ENCODE data around the gene ZNF215.
"Not testable (repeated sequence)": the region's sequence is repeated elsewhere in the genome, so short reads cannot be mapped to it uniquely, and the experiment has no call there.

ZNF215 gene

DNA sequence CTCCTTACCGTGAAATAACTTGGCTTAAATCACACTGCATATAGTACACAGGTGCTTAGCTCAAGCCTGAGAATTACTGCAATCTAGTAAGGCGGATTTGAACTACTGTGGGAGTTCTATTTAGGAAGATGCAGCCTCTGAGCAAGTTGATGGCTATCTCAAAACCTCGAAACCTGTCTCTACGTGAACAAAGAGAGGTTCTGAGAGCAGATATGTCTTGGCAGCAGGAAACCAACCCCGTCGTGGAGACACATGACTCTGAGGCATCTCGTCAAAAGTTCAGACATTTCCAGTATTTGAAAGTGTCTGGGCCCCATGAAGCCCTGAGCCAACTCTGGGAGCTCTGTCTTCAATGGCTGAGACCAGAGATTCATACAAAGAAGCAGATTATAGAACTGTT, 5.9 kb downstream of the ZNF215 start:
- no peak for DNase-seq (ENCODE audit: low read depth, low spot score)

DNA sequence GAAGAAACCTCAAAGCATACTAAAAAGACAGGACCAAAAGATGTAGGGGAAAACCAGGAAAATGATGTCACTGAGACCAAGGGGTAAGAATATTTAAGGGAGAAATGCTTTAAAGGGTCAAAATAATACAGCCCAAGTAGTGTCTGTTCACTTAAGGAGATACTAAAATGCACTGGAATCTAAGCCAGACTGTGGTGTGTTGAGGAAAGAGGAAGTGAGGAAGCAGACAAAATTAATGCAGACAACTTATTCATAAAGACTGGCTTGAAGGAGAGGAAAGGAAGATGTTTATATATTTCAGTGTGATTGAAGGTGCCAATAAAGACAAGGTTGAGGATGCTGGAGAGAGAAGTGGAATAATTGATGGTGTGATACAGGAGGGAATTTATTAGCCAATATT, 15.7 kb downstream of the ZNF215 start:
- DNase-seq (ENCODE audit: low read depth, low spot score), result no peak

DNA sequence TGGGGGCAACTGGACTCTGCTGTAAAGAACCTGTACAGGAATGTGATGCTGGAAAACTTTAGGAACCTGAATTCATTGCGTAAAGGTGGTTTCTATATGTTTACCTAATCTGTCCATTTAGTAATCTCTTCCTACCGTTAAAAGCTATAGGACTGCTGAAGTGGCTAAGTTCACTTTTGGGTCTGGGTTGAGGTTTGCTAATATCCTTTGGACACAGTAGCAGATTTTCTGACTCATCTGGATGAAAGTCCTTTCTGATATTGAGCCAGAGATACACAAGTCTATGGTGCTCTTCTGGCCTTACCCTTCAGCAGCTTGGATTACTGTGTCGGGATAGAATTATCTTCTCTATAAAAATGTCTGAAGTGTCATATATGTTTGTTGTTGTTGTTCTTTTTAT, 16.9 kb downstream of the ZNF215 start:
- no peak for DNase-seq (ENCODE audit: low read depth, low spot score)

DNA sequence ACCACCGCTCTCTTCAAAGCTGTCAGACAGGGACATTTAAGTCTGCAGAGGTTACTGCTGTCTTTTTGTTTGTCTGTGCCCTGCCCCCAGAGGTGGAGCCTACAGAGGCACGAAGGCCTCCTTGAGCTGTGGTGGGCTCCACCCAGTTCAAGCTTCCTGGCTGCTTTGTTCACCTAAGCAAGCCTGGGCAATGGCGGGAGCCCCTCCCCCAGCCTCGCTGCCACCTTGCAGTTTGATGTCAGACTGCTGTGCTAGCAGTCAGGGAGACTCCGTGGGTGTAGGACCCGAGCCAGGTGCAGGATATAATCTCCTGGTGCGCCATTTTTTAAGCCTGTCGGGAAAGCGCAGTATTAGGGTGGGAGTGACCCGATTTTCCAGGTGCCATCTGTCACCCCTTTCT, 28.0 kb downstream of the ZNF215 start:
- not testable (repeated sequence) for DNase-seq (ENCODE audit: low read depth, low spot score)

DNA sequence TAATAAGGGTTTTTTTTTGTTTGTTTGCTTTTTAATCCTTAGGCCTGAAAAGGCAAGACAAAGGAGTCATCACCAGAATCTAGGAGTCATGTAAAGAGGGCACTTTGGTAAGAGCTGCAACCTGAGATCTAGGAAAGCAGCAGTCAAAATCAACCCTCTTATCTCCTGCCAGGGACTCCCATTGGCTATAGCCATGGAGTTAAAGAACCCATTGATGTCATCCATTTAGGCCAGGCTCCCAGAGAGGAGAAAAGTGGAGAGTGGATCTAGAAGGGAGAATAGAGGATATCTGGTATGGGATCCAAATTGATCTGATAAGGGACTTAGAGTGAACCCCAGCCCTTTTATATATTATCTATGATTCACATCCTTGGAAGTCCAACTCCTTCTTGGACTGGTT, 35.9 kb downstream of the ZNF215 start:
- no peak for DNase-seq (ENCODE audit: low read depth, low spot score)

DNA sequence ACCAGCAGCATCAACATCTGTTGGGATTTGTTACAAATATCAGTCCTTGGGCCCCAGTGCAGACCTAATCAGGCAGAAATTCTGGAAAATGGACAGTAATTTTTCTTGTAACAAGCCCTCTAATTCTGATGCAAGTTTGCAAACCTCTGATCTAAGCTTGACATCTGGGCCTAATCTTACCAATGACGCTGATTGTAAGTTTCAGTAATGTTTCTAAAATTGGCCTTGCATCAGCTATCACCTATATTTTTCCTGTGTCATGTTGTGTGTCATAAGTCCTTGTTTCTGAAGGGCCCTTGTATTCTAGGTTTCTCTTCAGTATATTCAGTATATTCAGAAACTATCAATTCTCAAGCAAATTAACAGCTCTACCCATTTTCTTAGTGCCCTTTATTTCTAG, 36.4 kb downstream of the ZNF215 start:
- no peak for DNase-seq (ENCODE audit: low read depth, low spot score)

DNA sequence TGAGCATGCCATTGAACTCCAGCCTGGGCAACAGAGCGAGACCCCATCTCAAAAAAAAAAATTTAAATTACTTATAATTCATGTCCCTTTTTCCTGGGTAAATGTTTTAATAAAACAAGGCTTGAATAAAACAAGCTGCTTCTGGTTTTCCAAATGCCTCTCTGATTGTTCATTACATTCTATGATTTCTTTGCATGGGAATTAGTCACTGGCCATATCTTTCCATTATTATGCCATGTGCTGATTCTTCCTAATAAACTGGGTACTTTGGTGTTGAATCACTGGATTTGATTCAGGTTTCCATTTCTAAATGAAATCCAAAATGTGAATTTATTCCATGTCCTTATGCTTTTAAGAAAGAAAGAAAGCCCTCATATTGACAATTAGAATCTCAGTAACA, 42.6 kb downstream of the ZNF215 start:
- DNase-seq (ENCODE audit: low read depth, low spot score), result no peak

DNA sequence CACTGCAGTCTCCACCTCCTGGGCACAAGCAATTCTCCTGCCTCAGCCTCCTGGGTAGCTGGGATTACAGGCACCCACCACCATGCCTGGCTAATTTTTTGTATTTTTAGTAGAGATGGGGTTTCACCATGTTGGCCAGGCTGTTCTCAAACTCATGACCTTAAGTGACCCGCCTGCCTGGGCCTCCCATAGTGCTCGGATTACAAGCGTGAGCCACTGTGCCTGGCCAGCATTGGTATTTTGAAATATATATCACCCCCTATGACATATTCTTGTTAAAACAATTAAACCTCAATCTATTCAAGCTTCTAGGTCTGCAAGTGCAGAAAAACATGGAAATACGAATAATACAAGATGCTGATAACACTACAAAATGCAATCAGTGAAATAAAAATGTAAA, 43.6 kb downstream of the ZNF215 start:
- DNase-seq (ENCODE audit: low read depth, low spot score), result not testable (repeated sequence)

DNA sequence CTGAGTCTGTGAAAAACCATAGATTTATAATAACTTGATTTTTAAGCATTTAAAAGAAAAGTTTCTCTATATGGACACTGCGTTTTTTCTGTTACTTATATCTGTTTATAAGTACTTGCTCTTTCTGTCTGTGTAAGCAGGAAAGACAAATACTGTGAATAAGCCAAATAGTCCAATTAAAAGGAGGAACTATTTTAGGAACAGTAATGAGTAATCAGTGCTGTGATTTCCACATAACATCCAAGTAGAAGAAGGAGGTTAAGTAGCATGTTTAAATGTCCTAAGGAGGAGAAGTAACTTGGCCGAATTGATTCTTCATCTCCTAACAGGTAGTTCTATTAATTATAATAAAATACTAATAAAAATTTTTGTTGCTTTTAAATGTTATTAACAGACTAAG, 53.1 kb downstream of the ZNF215 start:
- DNase-seq (ENCODE audit: low read depth, low spot score), result no peak

DNA sequence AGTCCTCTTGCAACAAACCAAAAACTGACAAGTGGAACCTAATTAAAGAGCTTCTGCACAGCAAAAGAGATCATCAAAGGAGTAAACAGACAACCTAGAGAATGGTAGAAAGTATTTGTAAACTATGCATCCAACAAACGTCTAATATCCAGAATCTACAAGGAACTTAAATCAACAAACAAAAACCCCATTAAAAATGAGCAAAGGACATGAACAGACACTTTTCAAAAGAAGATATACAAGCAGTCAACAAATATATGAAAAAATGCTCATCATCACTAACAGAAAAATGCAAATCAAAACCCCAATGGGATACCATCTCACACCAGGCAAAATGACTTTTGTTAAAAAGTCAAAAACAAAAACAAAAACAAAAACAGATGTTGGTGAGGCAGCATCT, 60.3 kb downstream of the ZNF215 start:
- DNase-seq (ENCODE audit: low read depth, low spot score), result no peak

DNA sequence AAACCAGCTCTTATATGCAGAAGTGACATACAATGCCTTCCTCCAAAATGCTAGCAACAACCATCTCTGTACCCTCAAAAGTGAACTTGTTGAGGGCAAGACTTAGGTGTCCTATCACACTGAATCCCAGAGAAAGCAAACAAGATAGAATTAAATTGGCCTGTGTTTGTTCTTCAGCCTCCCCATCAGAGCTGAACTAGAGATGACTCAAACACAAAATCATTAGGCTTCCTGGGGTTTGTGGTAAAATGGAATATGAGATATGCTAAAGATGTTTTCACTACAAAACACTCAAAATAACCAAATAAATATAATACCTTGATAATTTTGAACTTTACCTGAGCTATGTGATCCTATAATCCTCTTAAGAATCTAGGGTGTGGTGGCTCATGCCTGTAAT, 62.3 kb downstream of the ZNF215 start:
- no peak for DNase-seq (ENCODE audit: low read depth, low spot score)

DNA sequence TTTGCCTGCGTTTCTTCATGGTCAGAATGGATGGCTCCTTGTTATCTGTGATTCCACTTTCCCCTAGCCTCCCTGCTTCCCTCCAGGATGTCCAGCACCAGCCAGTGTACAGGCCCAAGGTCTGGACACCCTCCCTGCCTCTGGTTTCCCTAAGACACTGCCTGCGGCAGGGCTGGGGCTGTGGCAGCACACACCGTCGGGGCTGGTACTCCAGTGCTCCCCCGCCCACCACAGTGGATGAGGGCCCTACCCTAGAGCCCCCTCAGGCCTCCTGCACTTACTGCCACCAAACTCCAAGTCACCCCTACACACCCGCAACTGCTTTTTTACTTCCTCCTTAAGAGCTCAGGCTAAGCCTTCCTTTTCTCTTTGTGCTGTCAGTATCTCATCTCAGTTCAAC, 65.0 kb downstream of the ZNF215 start:
- DNase-seq (ENCODE audit: low read depth, low spot score), result no peak

DNA sequence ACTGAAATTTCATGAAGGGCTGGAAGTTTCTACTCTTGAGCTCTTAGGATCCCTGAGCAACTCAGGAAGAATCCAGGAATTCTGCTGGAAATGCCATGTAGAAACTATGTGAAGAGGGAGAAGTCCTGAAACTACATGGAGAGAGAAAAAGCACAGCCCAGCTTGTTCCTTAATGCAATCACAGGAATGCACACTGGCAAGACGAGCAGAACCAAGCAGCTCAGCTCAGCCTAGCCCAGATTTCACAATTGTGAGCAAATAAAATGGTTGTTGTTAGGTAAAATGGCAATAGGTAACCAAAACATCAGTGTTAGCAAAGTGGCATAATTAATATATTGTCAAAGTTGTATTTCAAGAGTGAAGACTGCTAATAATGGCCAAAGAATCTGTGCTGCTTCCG, 65.8 kb downstream of the ZNF215 start:
- no peak for DNase-seq (ENCODE audit: low read depth, low spot score)

DNA sequence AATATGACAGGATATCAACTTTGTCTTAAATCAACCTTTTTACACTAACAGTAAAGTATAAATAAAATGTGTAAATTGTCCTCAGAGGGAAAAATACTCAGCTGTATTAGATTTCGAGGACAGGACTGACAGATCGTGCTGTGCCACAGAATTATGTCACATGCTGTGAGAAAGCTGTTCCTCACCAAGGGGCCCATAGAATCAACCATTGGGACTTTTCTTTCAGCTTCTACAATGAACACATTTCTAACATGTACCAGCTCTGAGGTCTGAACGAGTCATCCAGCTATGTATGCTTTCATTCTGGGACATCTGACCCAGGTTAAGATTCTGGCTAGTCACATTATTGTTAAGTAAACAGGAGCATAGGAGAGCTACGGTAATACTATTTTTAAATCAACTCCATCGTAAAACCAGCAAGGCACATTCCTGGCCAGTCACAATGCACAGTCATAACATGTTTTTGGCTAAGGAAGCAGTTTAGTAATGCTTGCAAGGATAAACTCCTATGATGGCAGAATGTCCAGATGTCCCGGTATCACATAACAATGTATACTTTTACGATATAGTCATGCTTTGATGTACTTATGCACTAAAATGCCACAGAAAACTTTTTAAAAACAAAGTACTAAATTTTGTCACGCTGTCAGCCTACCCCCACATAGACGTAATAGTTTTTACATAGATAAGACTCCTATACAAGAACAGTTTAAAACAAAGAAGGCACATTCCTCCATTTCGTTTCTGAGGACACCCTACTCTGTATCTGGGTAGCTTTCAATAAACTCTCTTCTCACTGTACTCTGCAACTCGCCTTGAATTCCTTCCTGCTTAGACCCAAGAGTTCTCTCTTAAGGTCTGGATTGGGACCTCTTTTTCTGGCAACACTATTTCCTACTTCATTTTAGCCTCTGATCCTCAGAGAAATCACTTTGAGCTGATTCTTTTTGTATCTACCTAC, 66.5 kb downstream of the ZNF215 start:
- no peak for DNase-seq (ENCODE audit: low read depth, low spot score)

DNA sequence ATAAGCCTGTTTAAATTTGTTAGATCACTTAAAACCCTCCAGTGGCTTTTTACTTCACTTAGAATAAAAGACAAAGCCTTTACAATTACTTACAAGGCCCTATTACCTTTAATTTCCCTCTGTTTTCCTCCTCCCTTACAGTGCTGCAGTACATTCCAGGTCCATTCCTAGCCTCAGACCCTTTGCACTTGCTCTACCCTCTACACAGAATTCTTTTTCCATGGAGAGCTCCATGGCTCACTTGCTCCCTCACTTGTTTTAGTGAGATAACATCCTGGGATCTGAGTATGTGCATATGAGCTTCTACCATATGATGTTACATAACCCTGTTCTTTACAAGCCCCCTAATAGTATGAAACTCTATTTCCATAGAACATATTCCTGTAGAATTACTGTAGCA, 69.5 kb downstream of the ZNF215 start:
- DNase-seq (ENCODE audit: low read depth, low spot score), result no peak

DNA sequence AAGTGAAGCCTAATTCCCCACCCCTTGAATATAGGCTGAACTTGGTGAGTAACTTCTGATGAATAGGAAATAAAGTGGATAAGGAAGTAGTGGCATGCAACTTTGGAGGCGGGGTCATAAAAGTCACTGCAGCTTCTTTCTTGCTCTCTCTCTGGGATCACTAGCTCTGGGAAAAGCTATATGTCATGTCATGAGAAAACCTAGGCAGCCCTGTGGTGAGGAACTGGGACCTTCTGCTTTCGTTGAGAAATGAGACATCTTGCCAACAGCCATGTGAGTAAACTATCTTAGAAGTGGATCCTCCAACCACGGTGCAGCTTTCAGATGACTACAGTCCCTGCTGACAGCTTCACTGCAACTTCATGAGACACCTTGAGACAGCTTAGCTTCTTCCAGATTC, 78.3 kb downstream of the ZNF215 start:
- DNase-seq (ENCODE audit: low read depth, low spot score), result no peak

Measured in ELF-1 (cell line).